Stimulated activated CD4-positive, alpha-beta T cell treated with anti-CD3 and anti-CD28 coated beads, Interleukin-4, amount 100 ng/mL, for 48 hours (primary cell): Measurements from ENCODE around the gene SIX5.

Source experiments
- DNase-seq, 2 donors: peaks; one replicate each; pipeline ENCODE4 v3.0.0-alpha.2; 2020; ENCODE audit warnings: low read depth in 2 of 2

The SIX5 gene

DNA sequence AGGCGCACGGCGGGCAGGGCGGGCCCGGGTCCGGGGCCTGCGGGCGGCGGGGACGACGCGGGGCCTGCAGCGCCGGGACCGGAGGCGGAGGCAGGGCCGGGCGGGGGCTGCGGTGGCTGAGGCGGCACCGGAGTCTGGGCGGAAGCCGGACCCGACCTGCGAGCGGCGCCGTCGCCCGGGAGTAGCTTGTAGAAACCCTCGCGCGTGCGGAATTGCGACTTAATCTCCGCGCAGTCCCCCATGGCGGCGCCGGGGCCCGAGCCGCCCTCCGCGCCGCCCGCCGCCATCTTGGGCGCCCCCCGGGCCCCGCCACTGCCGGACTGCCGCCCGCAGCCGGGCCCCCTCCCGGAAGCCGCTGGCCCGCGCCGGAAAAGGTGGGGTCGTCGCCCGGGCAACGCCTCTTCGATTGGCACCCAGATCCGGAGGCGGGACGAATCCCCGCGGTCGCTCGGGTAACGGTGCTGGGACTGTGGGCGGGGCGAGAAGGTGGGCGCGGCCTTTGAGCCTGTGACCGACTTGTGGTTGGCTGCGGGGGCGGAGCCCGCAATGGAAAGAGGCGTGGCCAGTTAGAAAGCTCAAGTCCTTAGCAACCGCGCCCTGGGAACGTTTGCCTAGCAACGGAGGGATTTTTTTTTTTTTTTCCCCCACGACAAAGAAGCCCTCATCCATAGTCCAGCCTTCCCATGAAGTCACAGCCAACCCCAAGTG lies 23.6 kb upstream of the SIX5 start, which contains the start of gene DMWD:
DMWD (minus strand) TSS at position 376 of the 708 bp plus-strand sequence; CDS start at position 287, 89 bp downstream.
- peak; percentile 100 for DNase-seq

DNA sequence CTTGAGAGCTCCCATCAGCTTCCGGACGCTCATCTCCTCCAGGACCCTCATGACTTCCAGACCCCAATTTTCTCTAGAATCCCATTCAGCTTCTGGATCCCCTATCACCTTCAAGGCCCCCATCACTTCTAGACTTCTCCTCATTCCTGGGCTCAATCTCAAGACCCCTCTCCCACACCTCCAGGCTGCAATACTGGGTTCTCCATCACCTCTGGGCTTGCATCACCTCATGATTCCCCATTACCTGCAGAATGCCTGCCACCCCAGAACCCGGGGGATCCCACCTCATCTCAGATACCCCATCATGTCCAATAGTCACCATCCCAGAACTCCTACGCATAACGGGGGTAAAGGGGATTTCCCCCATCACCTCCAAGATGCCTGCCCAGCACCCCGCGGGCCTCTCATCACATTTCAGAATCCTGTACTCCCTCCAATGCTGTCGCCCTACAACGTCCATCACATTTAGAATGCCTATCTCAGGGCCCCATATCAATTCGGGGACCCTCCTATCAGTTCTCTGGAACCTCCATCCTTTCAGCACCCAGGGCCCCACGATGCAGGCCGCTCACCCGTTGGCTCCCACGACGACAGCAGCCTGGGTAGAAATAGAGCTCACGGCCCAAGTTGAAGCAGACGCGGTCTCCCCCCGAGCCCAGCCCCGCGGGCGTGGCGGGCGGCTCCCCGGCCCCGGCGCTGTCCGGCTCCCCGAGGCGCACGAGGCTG lies 22.9 kb upstream of the SIX5 start:
- DNase-seq = no peak

DNA sequence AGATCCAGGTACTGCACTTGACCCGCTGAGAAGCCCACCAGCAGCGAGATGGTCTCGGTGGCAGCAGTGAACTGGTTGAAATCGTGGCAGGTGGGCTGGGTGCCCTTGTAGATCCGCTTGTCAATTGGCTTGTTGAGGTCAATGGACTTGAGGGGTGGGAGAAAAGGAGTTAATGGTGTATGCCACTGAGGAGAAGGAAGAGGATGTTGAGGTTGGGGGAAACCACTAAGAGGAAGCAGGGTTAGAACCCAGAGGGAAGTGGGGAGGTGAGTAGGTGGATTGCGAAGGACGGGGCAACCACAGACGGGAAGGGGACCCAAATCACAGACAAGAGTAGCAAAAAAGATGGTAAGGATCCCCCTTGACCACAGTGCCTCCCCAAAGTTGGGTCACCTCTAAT lies 21.9 kb upstream of the SIX5 start:
- DNase-seq = no peak

DNA sequence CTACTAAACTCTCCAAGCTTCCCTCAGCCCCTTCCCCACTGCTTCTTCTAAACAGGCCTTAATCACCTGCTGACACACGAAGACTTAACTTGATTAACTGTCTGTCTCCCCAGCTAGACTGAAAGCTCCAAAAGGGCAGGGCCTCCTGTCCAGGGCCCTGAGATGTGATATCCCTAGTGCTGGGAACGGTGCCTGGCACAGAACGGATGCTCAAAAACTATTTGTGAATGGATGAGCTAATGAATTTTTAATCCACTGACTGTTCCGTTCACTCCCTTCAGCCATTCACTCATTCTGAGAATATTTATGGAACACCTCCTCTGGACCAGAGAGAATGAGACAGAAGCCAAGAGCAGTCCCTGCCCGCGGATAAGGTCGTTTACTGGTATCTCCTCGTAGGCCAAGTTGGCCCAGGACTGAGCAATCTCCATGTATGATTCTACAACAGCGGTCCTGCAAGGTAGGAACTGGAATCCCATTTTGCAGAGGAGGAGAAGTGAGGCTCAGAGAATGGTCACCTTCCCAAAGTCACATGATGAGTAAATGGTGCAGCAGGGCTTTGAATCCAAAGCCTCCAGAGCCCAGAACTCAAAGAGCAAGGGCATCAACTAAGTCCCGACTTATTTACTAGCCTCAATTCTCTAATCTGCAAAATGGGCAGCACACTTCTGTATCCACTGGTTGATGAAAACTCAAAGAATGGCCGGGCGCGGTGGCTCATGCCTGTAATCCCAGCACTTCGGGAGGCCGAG lies 20.2 kb upstream of the SIX5 start:
- DNase-seq = no peak

DNA sequence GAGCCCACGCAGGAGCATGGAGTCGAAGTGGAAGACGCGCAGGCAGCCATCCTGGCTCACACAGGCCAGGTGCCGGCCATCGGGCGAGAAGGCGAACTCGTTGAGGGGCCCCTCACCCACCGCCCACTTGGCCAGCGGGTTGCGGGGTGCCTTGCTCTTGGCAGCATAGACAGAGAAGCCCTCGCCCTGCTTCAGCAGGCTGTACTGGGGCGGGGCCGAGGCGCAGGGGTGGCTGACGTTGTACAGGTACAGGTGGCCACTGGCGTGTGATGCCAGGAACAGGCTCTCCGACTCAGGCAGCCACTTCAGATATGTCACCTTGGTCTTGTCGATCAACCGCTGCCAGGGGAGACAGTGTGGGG lies 17.5 kb upstream of the SIX5 start:
- no peak for DNase-seq

DNA sequence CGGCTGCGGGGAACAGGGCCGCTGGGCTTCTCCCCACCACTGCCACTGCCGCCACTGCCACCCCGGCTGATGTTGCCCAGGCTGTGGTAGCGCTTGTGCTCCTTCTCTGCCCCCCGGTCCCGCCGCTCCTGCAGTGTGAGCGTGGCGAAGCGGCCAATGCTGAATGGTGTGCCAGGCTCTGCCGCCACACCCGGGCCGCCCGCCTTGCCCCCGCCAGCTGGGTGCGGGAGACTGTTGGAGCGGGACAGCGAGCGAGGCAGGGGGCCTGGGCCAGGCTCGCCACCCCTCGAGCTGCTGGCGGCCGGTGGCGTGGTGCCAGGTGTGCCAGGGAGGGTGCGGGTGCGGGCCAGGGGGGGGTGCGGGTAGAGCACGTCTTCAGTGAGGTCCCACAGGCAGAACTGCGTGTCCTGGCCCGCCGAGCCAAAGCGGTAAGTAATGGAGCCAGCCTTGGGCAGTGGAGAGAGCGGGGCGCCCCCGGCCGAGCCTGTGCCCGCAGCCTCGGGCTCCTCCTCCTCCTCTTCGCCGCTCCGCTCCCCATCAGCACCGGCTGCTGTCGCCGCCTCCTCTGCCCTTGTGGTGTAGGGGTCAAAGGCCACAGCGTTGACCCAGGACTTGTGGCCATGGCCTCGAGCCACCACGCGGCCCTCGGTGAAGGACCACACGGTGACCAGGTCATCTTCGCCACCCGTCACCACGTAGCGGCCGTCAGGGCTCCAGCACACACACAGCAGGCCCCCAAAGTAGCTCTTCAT lies 16.9 kb upstream of the SIX5 start:
- no peak for DNase-seq

DNA sequence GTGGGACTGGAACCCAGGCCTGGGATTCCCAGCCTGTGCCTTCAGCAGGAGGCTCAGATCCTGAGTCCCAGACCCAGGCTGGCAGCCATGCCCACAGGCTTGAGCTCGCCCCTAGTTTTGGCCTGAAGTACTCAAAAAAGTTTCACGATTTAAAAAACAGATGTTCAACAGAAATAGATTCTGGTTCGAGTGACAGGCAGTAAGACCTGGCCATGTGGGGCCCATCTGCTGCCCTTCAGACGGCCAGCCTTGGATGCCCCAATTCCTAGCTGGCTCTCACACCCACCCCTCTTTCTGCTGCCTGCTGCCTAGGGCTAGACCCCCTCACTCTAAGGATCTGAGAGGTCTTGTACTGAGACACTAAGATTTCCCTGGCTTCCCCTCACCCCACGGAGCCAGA lies 16.0 kb upstream of the SIX5 start:
- DNase-seq = no peak

DNA sequence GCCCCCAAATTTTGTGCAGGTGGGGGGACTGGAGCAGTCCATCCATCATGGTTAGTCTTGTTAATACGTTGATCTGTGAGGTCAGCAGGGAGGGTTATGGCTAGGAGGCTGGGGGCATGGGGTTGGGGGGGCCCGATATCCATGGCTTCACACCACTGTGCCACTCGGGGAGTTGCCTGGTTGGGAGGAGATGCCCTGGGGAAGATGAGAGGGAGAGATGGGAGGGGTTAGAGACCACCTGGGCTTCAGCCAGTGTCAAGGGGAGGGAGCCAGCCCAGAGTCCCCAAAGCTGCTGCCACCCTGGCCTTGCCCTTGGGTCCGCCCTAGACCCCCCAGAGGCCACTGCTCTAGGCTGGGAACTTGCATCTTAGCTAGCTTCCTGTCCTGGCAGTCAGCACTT lies 15.0 kb upstream of the SIX5 start:
- no peak for DNase-seq

DNA sequence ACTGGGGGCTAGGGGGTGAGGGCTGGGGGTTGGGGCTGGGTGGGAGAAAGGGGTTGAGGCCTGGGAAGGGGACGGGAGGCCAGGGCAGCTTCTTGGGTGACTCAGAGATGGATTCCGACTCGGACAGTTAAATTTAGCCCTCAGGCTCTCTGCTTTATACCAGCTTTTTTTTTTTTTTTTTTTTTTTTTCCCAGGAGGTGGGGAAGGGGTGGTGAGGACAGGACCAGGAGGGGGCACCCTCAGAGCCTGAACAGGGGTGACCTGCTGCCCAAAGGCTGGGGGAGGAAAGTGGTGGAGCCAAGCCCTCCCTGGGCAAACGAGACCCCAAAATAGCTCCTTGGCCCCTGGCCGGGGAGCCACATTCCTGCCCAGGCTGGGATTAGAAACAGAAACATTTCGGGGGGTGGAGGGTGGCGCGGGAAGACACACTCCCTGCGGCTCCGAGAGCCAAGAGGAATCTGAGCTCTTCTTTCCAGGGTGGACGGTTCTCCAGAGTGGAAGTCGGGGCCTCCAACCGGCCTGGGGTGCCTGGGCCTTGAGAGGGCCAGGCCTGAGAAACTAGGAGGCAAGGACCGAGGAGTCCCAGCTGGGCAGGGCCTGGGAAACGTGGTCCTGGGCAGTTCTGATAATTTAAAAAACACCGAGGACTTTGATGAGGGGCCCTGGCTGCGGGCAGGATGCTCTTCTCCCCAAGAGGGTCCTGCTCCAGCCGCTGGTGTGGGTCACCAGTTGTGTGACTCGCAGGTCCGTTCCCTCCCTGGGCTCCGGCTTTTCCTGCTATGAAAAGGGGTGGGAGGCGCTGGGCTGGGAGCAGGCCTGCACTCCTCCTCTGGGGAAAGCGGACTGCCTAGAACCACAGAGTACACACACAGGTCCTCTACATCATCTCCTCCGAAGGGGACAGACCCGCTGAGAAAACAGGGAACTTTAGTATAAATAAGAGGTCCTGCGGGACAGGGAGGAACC lies 14.1 kb upstream of the SIX5 start:
- no peak for DNase-seq

DNA sequence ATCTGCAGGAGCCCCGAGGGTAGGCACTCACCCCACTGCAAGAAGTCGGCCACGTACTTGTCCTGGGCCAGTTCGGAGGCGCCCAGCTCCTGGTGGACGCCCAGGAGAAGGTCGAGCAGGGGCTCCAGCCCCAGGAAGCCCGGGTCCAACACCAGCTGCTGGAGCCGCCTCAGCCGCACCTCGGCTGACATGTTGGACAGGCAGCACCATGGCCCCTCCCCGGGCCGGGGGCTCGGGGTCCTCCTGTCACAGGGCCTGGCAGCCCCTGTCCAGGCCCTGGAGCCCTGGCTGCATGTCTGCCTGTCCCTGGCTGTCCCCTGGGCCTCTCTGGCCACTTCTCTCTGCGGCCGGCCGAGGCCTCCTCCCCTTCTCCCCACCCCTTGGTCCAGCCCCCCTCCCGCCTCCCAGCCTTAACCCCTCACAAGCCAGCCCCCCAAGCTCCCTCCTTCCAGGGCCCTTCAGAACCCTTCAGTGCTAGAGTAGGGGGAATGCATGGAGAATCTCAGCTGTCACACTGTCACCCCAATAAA lies 13.2 kb upstream of the SIX5 start, which contains the start of gene DMPK:
DMPK (minus strand) TSS at position 329 of the 530 bp plus-strand sequence; CDS start at position 191, 138 bp downstream.
- no peak for DNase-seq

DNA sequence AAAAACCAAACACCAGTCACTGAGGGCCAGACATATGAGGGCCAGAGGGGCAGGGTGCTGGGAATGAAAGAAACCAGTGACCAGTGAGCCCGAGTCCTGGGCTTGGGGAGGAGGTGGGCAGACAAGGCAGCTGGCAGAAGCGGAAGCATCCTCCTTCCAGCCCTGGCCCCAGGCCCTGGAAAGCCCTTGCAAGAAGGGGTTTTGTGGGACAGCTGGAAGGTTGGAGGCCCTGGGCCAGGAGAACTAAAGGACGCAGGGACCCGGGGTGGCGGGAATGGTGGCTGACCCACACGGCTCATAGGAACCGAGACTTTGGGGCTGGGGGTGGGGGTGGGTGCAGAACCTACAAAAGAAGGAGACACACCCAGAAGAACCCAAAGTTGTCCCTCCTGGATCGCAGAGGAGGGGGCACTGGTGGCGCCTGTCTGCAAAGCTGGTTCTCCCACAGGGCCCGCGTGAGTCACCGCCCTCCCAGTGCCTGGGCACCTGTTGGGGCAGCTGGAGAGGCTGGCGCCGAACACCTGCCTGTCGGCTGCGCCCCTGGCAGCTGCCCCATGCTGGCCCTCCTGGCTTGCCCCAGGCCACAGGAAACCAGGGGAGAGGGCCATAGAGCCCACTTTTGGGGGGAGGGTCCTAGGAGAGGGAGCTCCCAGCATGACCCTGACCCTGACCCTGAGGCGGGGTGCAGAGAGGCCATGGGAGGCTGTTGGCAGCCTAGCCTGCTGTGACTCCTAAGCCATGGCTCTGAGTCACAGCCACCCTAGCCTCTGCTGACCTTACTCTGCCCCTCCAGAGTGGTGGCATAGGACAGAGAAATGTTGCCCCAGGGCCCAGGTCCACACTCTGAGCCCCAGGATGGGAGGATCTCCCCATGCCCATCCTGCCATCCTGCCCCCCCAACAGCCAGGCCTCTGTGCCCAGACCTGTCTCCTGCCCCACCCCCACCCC lies 12.4 kb upstream of the SIX5 start:
- DNase-seq = no peak

DNA sequence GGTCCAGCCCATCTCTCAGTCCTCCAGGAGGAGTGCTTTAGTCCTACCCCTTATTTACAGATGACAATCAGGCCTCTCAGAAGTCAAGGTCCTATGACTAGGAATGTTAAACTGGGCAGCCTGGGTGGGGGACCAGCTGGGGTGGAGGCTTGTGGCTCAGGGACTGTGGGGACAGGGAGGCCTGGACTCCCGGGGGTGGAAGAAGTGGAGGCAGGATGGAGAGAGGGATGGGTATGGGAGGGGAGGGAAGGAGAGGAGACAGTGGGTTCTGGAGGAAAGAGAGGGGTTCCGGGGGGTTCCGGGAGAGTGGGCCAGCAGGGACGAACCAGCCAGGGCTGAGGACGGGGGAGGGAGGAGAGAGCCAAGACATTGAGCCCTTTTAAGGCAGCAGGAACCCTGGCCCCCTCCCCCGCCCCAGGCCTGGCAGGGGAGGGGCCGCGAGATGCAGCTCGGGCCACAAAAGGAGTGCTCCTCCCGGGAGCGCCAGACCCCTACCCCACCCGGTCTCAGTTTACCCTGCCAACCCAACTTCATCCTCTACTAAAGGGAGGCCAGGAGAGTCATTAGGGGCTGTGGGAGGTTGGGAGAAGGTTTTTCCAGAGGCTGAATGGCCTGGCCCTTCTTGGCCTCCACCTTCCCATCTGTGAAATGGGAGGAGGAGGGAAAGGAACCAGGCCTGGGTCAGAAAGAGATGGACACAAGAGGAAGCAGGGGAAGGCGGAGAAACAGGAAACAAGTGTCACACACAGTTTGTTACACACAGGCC lies 11.6 kb upstream of the SIX5 start:
- DNase-seq = no peak

DNA sequence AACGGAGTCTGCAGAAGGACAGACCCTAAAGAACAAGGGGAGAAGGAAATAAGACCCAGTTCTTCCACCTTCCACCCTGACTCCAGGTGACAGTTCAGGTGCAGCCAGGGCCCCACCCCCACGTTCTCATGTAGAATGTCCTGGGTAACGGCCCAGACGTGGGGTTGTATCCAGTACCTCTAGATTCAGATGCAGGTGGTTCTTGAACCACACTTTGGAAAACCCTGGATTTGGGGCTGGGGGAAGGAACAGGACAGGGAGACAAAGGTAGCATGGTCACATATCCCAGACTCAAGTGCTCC lies 11.0 kb upstream of the SIX5 start:
- no peak for DNase-seq

DNA sequence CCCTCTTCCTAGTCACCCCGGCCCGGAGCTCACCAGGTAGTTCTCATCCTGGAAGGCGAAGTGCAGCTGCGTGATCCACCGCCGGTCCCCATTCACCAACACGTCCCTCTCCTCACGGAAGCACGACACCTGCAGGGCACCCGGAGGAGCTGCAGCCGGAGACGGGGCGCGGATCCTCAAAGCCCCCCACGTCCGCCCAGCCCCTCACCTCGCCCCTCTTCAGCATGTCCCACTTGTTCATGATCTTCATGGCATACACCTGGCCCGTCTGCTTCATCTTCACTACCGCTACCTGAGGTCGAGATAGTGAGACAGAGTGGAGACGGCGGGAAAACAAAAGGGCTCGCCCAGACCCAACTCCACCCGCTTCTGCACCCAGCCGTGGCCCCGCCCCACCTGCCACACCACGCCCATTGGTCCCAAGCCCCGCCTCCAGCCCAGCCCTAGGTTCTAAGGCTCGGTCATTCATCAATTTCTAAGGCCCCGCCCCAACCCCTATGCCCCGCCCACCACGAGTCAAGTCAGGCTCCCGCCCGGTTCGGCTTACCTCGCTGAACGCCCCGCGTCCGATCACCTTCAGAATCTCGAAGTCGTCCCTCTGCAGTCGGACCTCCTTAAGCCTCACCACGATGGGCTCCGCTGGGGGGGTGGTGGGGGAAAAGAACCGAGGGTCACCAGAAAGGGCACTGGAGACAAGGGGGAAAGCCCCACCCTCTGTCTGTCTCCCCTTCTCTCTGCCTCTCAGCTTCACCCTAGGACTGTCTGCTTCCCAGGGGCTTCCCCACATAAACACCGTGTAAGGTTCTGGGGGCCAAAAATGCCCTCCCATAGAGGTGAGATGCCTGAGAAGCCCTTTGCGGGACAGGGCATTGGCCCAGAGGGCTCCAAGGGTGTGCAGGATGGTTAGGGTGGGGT lies 10.4 kb upstream of the SIX5 start:
- peak; percentile 89 to 99 for DNase-seq

DNA sequence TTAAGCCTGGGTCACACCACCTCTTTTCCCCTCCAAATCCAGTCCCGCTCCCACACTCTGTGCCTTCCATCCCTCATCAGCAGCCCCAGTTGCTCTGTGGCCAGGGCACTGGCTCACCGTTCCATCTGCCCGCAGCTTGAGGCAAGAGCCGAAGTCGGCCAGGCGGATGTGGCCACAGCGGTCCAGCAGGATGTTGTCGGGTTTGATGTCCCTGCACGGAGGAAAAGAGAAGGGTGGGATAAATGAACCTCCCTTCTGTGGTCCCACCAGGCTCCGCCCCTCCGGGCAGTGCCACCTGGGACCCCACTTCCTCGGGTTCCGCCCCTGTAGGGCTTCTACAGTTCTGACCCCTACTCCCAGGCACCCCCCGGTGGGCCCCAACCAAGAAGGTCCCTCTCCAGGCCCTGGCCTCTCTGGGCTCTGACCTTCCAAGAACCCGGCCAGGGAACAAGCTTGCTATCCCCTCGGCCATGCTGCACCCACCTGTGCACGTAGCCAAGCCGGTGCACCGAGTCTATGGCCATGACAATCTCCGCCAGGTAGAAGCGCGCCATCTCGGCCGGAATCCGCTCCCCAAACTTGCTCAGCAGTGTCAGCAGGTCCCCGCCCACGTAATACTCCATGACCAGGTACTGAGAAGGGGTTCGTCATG lies 9.1 kb upstream of the SIX5 start:
- DNase-seq = no peak

DNA sequence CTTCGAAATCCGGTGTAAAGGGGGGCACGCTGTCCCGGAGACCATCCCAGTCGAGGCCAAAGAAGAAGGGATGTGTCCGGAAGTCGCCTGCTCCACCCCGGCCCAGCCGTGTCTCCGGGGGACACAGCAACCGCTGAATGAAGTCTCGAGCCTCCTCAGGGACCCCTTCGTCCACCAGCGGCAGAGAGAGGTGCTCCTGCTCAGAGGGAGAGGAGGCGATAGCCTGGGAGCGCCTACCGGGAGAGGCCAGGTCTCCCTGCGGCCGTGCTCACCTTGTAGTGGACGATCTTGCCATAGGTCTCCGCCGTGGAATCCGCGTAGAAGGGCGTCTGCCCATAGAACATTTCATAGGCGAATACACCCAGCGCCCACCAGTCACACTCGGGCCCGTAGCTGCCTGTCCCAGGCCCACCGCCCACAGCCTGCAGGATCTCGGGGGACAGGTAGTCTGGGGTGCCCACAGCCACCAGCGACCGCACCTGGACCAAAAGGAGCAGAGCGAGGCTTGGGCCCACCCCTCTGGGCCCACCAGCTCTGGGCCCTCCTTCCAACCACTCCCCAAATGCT lies 8.4 kb upstream of the SIX5 start:
- DNase-seq = no peak

DNA sequence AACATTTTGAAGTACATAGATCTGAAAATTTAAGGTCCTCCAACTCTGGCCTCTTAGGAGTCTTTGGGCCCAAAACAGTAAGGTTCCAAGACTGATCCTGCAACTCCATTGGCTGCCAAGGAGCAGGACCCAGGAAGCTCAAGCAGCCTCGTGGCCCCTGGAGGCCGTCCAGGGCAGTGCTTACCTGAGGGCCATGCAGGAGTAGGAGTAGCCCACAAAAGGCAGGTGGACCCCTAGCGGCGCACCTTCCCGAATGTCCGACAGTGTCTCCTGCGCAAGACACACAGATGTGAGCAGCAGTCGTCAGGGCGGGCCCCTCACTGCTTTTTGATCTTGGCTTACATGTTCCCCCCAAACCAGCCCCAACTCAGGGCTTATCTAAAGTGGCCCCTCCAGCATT lies 5.7 kb upstream of the SIX5 start:
- no peak for DNase-seq
